ENCODE measurements around the gene SLC16A6. TPM values are rescaled to one million over a fixed set of nuclear protein-coding genes. Genes with fewer than 3 reads are reported as not detected.
A peak's percentile ranks its signal among the peaks of the same experiment; 100 is the strongest.

SLC16A6 gene
- total RNA-seq, 1 experiment from 2014 or later, result 0.28 TPM

- Histone ChIP-seq H3K4me3 (ENCODE audit: insufficient read depth, low read depth, low read length) (no peak overlapping the region), H3K27me3 (ENCODE audit: control insufficient read depth, insufficient read depth, low read length) (no peaks in the 10 kb centered on the region), H3K36me3 (replicated peaks; ENCODE audit: control insufficient read depth, insufficient read depth, low read length) (no peaks in the 10 kb centered on the region)
- DNase-seq, result peak; percentile 67
These were observed 10.6 kb upstream of the SLC16A6 start for GRCh38 chr17:68301438-68301959.

GRCh38 chr17:68299817-68300216 lies 8.9 kb upstream of the SLC16A6 start:
- H3K27me3 ChIP-seq (ENCODE audit: control insufficient read depth, insufficient read depth, low read length), result no peaks in the 10 kb centered on the region
- no peak for DNase-seq
- H3K4me3 ChIP-seq (ENCODE audit: insufficient read depth, low read depth, low read length), result no peak overlapping the region
- no peaks in the 10 kb centered on the region for H3K36me3 ChIP-seq (replicated peaks; ENCODE audit: control insufficient read depth, insufficient read depth, low read length)

- DNase-seq, result no peak
- peaks cover 1% of the 10 kb centered on the region; the same call in 1 of the 2 replicates for H3K27me3 ChIP-seq (ENCODE audit: control insufficient read depth, insufficient read depth, low read length)
- H3K36me3 ChIP-seq (replicated peaks; ENCODE audit: control insufficient read depth, insufficient read depth, low read length), result no peaks in the 10 kb centered on the region
- H3K4me3 ChIP-seq (ENCODE audit: insufficient read depth, low read depth, low read length), result no peak overlapping the region
These were observed 7.7 kb upstream of the SLC16A6 start for GRCh38 chr17:68298601-68299000.

GRCh38 chr17:68297195-68297594 lies 6.3 kb upstream of the SLC16A6 start:
- no peak for DNase-seq
- Histone ChIP-seq H3K4me3 (ENCODE audit: insufficient read depth, low read depth, low read length) (no peak overlapping the region), H3K27me3 (ENCODE audit: control insufficient read depth, insufficient read depth, low read length) (peaks cover 9% of the 10 kb centered on the region), H3K36me3 (replicated peaks; ENCODE audit: control insufficient read depth, insufficient read depth, low read length) (no peaks in the 10 kb centered on the region)

- H3K27me3 ChIP-seq (ENCODE audit: control insufficient read depth, insufficient read depth, low read length), result peaks cover 11% of the 10 kb centered on the region
- no peaks in the 10 kb centered on the region for H3K36me3 ChIP-seq (replicated peaks; ENCODE audit: control insufficient read depth, insufficient read depth, low read length)
- H3K4me3 ChIP-seq (ENCODE audit: insufficient read depth, low read depth, low read length), result no peak overlapping the region
- peak; percentile 49 for DNase-seq
These were observed 5.6 kb upstream of the SLC16A6 start for GRCh38 chr17:68296217-68297191.

GRCh38 chr17:68295086-68295485 lies 4.2 kb upstream of the SLC16A6 start:
- Histone ChIP-seq H3K4me3 (ENCODE audit: insufficient read depth, low read depth, low read length) (no peak overlapping the region), H3K27me3 (ENCODE audit: control insufficient read depth, insufficient read depth, low read length) (peaks cover 18% of the 10 kb centered on the region), H3K36me3 (replicated peaks; ENCODE audit: control insufficient read depth, insufficient read depth, low read length) (no peaks in the 10 kb centered on the region)
- DNase-seq, result no peak

- H3K4me3 ChIP-seq (ENCODE audit: insufficient read depth, low read depth, low read length), result no peak overlapping the region
- DNase-seq, result no peak
These were observed 3.7 kb upstream of the SLC16A6 start for GRCh38 chr17:68294617-68295016.

GRCh38 chr17:68294196-68294555 lies 3.2 kb upstream of the SLC16A6 start:
- DNase-seq, result no peak
- H3K36me3 ChIP-seq (replicated peaks; ENCODE audit: control insufficient read depth, insufficient read depth, low read length), result no peaks in the 10 kb centered on the region
- peaks cover 26% of the 10 kb centered on the region for H3K27me3 ChIP-seq (ENCODE audit: control insufficient read depth, insufficient read depth, low read length)
- H3K4me3 ChIP-seq (ENCODE audit: insufficient read depth, low read depth, low read length), result no peak overlapping the region

More at GRCh38 chr17:68294617-68295016, 3.7 kb upstream of the SLC16A6 start:
- peaks cover 22% of the 10 kb centered on the region for H3K27me3 ChIP-seq (ENCODE audit: control insufficient read depth, insufficient read depth, low read length)
- H3K36me3 ChIP-seq (replicated peaks; ENCODE audit: control insufficient read depth, insufficient read depth, low read length), result no peaks in the 10 kb centered on the region

GRCh38 chr17:68293490-68294195 lies 2.7 kb upstream of the SLC16A6 start:
- H3K36me3 ChIP-seq (replicated peaks; ENCODE audit: control insufficient read depth, insufficient read depth, low read length), result no peaks in the 10 kb centered on the region
- DNase-seq, result no peak
- peaks cover 26% of the 10 kb centered on the region for H3K27me3 ChIP-seq (ENCODE audit: control insufficient read depth, insufficient read depth, low read length)
- H3K4me3 ChIP-seq (ENCODE audit: insufficient read depth, low read depth, low read length), result no peak overlapping the region

GRCh38 chr17:68292689-68293040 lies 1.7 kb upstream of the SLC16A6 start:
- no peak for DNase-seq
- Histone ChIP-seq H3K27me3 (ENCODE audit: control insufficient read depth, insufficient read depth, low read length) (peaks cover 26% of the 10 kb centered on the region), H3K36me3 (replicated peaks; ENCODE audit: control insufficient read depth, insufficient read depth, low read length) (no peaks in the 10 kb centered on the region), H3K4me3 (ENCODE audit: insufficient read depth, low read depth, low read length) (peak overlapping the region; percentile 73)

- H3K27me3 ChIP-seq (ENCODE audit: control insufficient read depth, insufficient read depth, low read length), result peaks cover 26% of the 10 kb centered on the region
- H3K4me3 ChIP-seq (ENCODE audit: insufficient read depth, low read depth, low read length), result peak overlapping the region; percentile 73
- no peaks in the 10 kb centered on the region for H3K36me3 ChIP-seq (replicated peaks; ENCODE audit: control insufficient read depth, insufficient read depth, low read length)
- DNase-seq, result peak; percentile 88
These were observed 1.1 kb upstream of the SLC16A6 start for GRCh38 chr17:68291836-68292688.

- Histone ChIP-seq H3K4me3 (ENCODE audit: insufficient read depth, low read depth, low read length) (peak overlapping the region; percentile 73), H3K36me3 (replicated peaks; ENCODE audit: control insufficient read depth, insufficient read depth, low read length) (no peaks in the 10 kb centered on the region), H3K27me3 (ENCODE audit: control insufficient read depth, insufficient read depth, low read length) (peaks cover 26% of the 10 kb centered on the region)
- DNase-seq, result peak; percentile 82
These were observed 516 bp downstream of the SLC16A6 start for GRCh38 chr17:68290268-68290954.

- Histone ChIP-seq H3K36me3 (replicated peaks; ENCODE audit: control insufficient read depth, insufficient read depth, low read length) (no peaks in the 10 kb centered on the region), H3K27me3 (ENCODE audit: control insufficient read depth, insufficient read depth, low read length) (peaks cover 26% of the 10 kb centered on the region), H3K4me3 (ENCODE audit: insufficient read depth, low read depth, low read length) (no peak overlapping the region)
- no peak for DNase-seq
These were observed 1.0 kb downstream of the SLC16A6 start for GRCh38 chr17:68289936-68290267.

- peaks cover 26% of the 10 kb centered on the region for H3K27me3 ChIP-seq (ENCODE audit: control insufficient read depth, insufficient read depth, low read length)
- no peaks in the 10 kb centered on the region for H3K36me3 ChIP-seq (replicated peaks; ENCODE audit: control insufficient read depth, insufficient read depth, low read length)
- no peak for DNase-seq
- H3K4me3 ChIP-seq (ENCODE audit: insufficient read depth, low read depth, low read length), result no peak overlapping the region
These were observed 1.5 kb downstream of the SLC16A6 start for GRCh38 chr17:68289473-68289872.
